Activated naive CD8-positive, alpha-beta T cell treated with anti-CD3 and anti-CD28 coated beads for 36 hours (primary cell): Measurements from ENCODE around the gene TM6SF1. TPM values are rescaled to one million over a fixed set of nuclear protein-coding genes. Genes with fewer than 3 reads are reported as not detected.
A peak's percentile ranks its signal among the peaks of the same experiment; 100 is the strongest.
"Not testable (repeated sequence)": the region's sequence is repeated elsewhere in the genome, so short reads cannot be mapped to it uniquely, and the experiment has no call there.

Experiments
- DNase-seq: peaks from one replicate; pipeline ENCODE4 v3.0.0; 2021
- H3K27ac Mint-ChIP-seq: one replicate; pipeline ENCODE4 v1.8.0; 2022; ENCODE audit warnings: mild to moderate bottlenecking, moderate library complexity, mixed read lengths
- H3K27me3 Mint-ChIP-seq: one replicate; pipeline ENCODE4 v1.8.0; 2022; ENCODE audit warnings: mild to moderate bottlenecking, mixed read lengths
- H3K36me3 Mint-ChIP-seq: one replicate; pipeline ENCODE4 v1.8.0; 2021; ENCODE audit warnings: mild to moderate bottlenecking, mixed read lengths
- H3K4me1 Mint-ChIP-seq: one replicate; pipeline ENCODE4 v1.8.0; 2021; ENCODE audit warnings: mixed read lengths
- H3K4me3 Mint-ChIP-seq: one replicate; pipeline ENCODE4 v1.8.0; 2022; ENCODE audit warnings: mild to moderate bottlenecking, moderate library complexity, mixed read lengths
- H3K9me3 Mint-ChIP-seq: one replicate; pipeline ENCODE4 v1.8.0; 2022; ENCODE audit warnings: mixed read lengths
- total RNA-seq, 2 experiments: library from RNA; stranded (reverse); gene quantifications; one replicate each; pipeline ENCODE4 v1.2.3, GENCODE V29; 2021

TM6SF1 gene
- total RNA-seq, 2 experiments from 2014 or later = 1.6 TPM

DNA sequence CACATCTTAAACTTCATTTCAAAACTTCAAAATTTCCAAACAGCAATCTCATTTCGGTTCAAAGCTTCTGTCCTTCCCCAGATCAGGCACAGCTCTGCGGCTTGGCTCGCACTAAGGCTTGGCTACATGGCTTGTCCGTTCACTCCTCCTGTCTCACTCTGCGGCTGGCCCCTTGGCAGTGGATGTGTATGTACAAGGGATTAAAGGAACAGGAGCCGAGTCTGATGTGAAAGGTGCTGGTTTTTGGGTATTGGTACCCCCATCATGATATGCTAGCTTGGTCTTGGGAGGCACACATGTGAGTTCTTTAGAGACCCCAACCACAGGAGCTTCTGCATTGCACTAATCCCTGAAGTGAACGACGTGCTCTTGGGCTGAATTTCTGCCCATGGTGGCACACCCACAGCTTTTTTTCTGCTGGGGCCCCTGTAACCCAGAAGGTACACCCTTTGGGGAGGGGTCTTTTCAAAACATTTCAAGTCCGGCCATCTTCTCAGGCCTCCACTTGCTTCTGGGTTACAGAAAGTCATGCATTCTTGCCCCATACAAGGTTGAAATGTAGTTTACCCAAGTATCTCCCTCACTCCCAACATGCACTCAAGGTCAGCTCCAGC lies 12.6 kb downstream of the TM6SF1 start:
- no peak for DNase-seq
- no peaks in the 10 kb centered on the region for H3K36me3 Mint-ChIP-seq
- no peak overlapping the region for H3K27ac Mint-ChIP-seq
- no peak overlapping the region for H3K4me3 Mint-ChIP-seq
- no peaks in the 10 kb centered on the region for H3K27me3 Mint-ChIP-seq
- no peaks in the 10 kb centered on the region for H3K4me1 Mint-ChIP-seq
- H3K9me3 Mint-ChIP-seq = no peaks in the 10 kb centered on the region

DNA sequence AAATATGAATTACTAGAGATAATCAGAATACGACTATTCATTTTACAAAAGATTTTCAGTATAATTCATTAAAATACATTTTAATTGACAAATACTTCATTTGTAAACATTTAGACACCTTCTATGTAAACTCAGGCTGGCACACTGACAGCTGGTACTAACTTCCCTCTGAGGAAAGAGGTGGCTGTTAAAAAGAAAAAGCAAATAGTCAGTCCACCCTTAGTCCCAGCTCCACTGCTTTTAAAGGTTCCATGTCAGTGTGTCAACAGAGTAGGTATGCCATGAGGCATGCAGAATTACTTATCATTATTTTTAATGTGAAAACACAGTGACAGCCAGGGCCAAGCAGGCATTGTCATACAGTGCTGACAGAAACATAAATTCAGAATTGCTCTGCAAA lies 16.1 kb downstream of the TM6SF1 start:
- no peak for DNase-seq
- Mint-ChIP-seq H3K4me3 (no peak overlapping the region), H3K9me3 (no peaks in the 10 kb centered on the region), H3K36me3 (no peaks in the 10 kb centered on the region), H3K27me3 (no peaks in the 10 kb centered on the region), H3K27ac (no peak overlapping the region), H3K4me1 (peaks cover 2% of the 10 kb centered on the region)

DNA sequence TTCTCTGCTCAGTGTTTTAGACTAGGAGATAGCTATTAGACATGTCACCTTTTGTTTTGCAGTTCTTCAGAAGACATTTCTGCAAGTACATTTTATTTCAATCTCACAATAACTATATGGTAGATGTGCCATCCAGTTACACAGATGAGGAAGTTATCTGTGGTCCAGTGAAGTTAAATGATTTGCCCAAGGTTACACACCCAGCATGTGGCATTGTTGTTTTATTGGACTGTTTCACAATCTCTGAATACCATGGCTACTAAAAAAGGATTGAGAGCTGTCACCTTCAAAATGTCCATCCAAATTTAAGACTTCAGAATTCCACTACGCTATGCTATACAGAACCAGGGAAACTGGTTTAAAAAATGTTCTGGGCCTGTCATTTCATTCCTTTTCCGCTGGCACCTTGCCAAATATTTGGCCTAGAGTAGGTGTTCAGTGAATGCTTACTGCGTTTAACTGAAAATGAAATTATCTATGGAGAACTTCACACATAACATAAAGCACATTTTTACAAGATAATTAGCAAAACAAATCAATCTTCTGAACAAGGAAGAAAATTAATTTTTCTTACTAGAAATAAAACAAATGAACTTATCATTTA lies 20.2 kb downstream of the TM6SF1 start:
- Mint-ChIP-seq H3K36me3 (no peaks in the 10 kb centered on the region), H3K9me3 (no peaks in the 10 kb centered on the region), H3K4me1 (peaks cover 2% of the 10 kb centered on the region), H3K4me3 (no peak overlapping the region), H3K27ac (no peak overlapping the region), H3K27me3 (no peaks in the 10 kb centered on the region)
- DNase-seq = no peak

GRCh38 chr15:83129791-83130190 lies 22.3 kb downstream of the TM6SF1 start:
- Mint-ChIP-seq H3K9me3 (no peaks in the 10 kb centered on the region), H3K36me3 (no peaks in the 10 kb centered on the region), H3K27me3 (no peaks in the 10 kb centered on the region), H3K4me3 (no peak overlapping the region), H3K4me1 (peaks cover 2% of the 10 kb centered on the region), H3K27ac (no peak overlapping the region)
- DNase-seq = no peak

DNA sequence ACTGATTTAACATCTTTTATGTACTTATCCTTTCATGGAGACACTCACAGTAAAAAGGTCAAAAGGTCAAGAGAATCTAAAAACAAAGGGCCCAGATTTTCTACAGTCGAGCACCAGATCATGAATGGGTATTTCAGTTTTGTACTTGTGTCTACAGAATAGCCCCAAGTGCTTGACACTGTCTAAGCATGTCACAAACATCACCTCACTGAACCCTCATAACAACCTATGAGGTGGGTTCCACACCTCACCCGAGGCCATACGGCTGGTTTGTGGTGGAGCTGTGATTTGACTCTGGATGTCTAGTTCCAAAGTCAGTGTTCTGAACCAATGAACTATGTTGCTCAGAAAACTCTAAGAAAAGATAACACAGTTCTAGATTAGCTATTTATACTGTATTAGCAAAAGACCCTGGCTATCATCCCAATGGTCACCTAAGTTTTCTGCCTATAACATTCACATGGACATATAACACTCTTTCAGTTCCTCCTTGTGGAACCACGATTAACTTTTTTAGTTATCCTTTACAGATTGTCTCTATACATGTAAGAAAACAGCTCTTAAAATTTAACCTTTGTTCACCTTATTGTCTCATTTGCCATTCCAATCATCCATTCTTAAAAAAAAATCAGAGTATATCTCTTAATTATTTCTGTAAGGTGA lies 25.5 kb downstream of the TM6SF1 start:
- no peak overlapping the region for H3K4me3 Mint-ChIP-seq
- no peaks in the 10 kb centered on the region for H3K4me1 Mint-ChIP-seq

DNA sequence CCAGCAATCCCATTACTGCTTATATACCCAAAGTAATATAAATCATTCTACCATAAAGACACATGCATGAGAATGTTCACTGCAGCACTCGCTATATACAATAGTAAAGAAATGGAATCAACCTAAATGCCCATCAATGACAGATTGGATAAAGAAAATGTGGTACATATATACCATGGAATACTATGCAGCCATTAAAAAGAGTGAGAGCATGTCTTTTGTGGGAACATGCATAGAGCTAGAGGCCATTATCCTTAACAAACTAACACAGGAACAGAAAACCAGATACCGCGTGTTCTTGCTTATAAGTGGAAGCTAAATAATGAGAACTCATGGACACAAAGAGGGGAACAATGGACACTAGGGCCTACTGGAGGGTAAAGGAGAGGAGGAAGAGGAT lies 34.7 kb downstream of the TM6SF1 start:
- H3K4me3 Mint-ChIP-seq, H3K27me3 Mint-ChIP-seq, H3K27ac Mint-ChIP-seq, H3K9me3 Mint-ChIP-seq, H3K4me1 Mint-ChIP-seq, DNase-seq, H3K36me3 Mint-ChIP-seq: not testable (repeated sequence)

More for the DNA sequence above, 25.5 kb downstream of the TM6SF1 start:
- no peaks in the 10 kb centered on the region for H3K36me3 Mint-ChIP-seq
- H3K27ac Mint-ChIP-seq = no peak overlapping the region
- no peak for DNase-seq
- H3K27me3 Mint-ChIP-seq = no peaks in the 10 kb centered on the region
- H3K9me3 Mint-ChIP-seq = no peaks in the 10 kb centered on the region

GRCh38 chr15:83144771-83145170 lies 37.3 kb downstream of the TM6SF1 start:
- Mint-ChIP-seq H3K4me3 (no peak overlapping the region), H3K27ac (no peak overlapping the region), H3K9me3 (peaks cover 3% of the 10 kb centered on the region), H3K27me3 (peaks cover 10% of the 10 kb centered on the region), H3K4me1 (no peaks in the 10 kb centered on the region), H3K36me3 (peaks cover 2% of the 10 kb centered on the region)
- no peak for DNase-seq

DNA sequence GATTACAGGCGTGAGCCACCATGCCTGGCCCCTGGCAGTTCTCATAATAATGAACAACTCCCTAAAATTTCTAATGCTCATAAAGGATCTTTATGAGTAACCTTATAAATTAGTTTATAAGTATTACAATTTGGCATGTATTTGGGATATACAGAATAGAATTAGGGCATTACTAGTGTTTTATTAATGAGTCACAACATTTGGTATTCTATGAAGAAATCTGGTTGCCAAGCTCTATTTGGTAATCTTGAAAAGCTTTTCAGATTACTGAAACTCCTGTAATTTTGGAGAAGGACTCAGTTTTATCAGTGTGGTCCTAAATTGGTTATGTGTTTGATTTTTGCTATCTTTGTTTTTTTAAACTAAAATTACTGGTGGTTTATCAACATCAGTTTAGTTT lies 45.8 kb downstream of the TM6SF1 start:
- Mint-ChIP-seq H3K27me3 (peaks cover 3% of the 10 kb centered on the region), H3K27ac (no peak overlapping the region), H3K9me3 (no peaks in the 10 kb centered on the region), H3K4me3 (no peak overlapping the region), H3K4me1 (peaks cover 12% of the 10 kb centered on the region), H3K36me3 (peaks cover 3% of the 10 kb centered on the region)
- no peak for DNase-seq

DNA sequence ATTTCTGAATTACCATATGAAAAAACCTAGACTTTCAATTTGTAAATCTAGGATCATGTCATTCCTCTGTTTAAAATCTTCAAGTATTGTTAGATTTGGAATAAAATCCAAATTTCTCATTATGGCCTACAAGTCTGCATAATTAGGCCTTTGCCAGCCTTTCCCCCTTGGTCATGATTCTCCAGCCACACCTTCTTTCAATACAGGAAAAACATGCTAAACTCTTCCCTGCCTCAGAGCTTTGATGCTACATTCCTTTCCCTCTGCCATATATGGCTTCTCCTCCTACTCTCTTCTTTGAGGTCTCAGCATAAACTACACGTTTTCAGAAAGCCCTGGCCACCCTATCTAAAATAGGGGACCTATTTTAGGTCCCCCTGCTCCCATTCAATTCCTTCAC lies 48.5 kb downstream of the TM6SF1 start:
- peaks cover 15% of the 10 kb centered on the region for H3K4me1 Mint-ChIP-seq
- peaks cover 9% of the 10 kb centered on the region for H3K27me3 Mint-ChIP-seq
- H3K9me3 Mint-ChIP-seq = no peaks in the 10 kb centered on the region
- no peak overlapping the region for H3K27ac Mint-ChIP-seq
- DNase-seq = no peak
- peaks cover 3% of the 10 kb centered on the region for H3K36me3 Mint-ChIP-seq
- no peak overlapping the region for H3K4me3 Mint-ChIP-seq

DNA sequence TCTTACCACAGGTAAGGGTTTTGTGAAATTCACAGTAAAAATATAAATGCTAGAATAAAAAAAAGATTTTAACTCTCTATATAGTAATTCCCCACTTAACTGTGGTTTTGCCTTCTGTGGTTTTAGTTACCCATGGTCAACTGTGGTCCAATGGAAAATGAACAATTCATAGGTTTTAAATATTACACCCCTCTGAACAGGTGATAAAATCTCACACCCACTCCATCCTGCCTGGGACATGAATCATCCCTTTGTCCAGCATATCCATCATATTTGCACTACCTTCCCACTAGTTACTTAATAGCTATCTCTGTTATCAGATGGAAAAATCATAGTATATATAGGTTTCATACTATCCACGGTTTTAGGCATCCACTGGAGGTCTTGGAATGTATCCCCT lies 50.9 kb downstream of the TM6SF1 start:
- peak; percentile 1 for DNase-seq
- peaks cover 4% of the 10 kb centered on the region for H3K36me3 Mint-ChIP-seq
- no peak overlapping the region for H3K27ac Mint-ChIP-seq
- H3K27me3 Mint-ChIP-seq = peaks cover 16% of the 10 kb centered on the region
- peaks cover 21% of the 10 kb centered on the region for H3K4me1 Mint-ChIP-seq
- no peaks in the 10 kb centered on the region for H3K9me3 Mint-ChIP-seq
- no peak overlapping the region for H3K4me3 Mint-ChIP-seq

DNA sequence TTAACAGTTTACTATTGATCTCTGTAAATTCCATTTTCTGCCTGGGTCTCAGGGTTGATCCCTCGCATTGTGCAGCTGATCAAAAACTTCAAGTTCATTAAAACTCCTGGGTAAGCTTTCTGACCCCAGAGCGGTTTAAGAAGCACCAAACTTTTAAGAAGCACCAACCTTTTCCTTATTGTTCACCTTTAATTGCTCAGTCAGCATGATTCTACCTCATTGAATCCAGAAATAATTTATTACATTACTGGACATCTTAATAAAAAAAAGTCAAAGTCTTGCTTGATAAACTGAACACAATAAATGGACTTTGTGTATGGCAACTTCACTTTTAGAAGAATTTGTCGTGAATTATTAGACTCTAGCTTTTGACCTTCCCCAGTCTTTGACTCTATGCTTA lies 53.3 kb downstream of the TM6SF1 start:
- H3K9me3 Mint-ChIP-seq = peaks cover 3% of the 10 kb centered on the region
- peaks cover 19% of the 10 kb centered on the region for H3K27me3 Mint-ChIP-seq
- peaks cover 24% of the 10 kb centered on the region for H3K4me1 Mint-ChIP-seq
- no peak for DNase-seq
- H3K27ac Mint-ChIP-seq = no peak overlapping the region
- no peak overlapping the region for H3K4me3 Mint-ChIP-seq
- peaks cover 6% of the 10 kb centered on the region for H3K36me3 Mint-ChIP-seq

- peaks cover 16% of the 10 kb centered on the region for H3K4me1 Mint-ChIP-seq
These were observed 55.6 kb downstream of the TM6SF1 start for GRCh38 chr15:83163032-83163431.

DNA sequence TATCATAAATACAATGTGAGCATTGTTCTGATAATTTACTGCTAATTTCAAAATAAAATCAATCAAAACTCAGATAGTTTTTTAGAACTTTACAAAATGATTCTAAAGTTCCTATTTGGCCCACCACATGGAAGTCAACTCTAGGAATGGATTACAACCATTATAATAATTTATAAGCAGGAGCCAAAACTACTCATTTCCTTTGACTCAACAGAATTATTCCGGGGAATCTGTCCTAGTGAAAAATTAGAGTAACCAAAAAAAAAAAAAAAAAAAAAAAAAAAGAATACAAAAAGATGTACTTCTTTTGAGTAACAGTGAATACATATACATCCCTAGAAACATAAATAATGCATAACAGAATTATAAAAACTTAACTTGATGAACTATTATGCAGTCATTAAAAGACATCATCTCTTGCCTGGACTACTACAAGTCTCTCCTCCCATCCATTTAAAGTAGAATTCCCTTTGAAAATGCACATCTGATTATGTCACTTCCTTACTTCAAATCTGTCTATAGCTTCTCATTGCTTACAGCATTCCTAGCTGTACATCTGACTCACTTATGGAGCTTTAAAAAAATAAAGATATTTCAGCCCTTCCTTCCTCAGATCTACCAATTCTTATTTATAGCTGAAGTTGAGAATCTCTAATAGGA lies 56.8 kb downstream of the TM6SF1 start:
- no peak overlapping the region for H3K4me3 Mint-ChIP-seq
- H3K4me1 Mint-ChIP-seq = peaks cover 14% of the 10 kb centered on the region
- H3K36me3 Mint-ChIP-seq = peaks cover 7% of the 10 kb centered on the region
- no peak for DNase-seq
- no peak overlapping the region for H3K27ac Mint-ChIP-seq
- H3K27me3 Mint-ChIP-seq = peaks cover 32% of the 10 kb centered on the region
- peaks cover 24% of the 10 kb centered on the region for H3K9me3 Mint-ChIP-seq

More at GRCh38 chr15:83163032-83163431, 55.6 kb downstream of the TM6SF1 start:
- peak overlapping the region; percentile 21 for H3K27ac Mint-ChIP-seq
- H3K27me3 Mint-ChIP-seq = peaks cover 27% of the 10 kb centered on the region
- no peak overlapping the region for H3K4me3 Mint-ChIP-seq
- peaks cover 17% of the 10 kb centered on the region for H3K9me3 Mint-ChIP-seq
- H3K36me3 Mint-ChIP-seq = peaks cover 7% of the 10 kb centered on the region
- DNase-seq = no peak

- DNase-seq = no peak
- Mint-ChIP-seq H3K27me3 (peaks cover 32% of the 10 kb centered on the region), H3K4me1 (peaks cover 14% of the 10 kb centered on the region), H3K27ac (peak overlapping the region; percentile 54), H3K9me3 (peaks cover 24% of the 10 kb centered on the region), H3K4me3 (no peak overlapping the region), H3K36me3 (peaks cover 7% of the 10 kb centered on the region)
These were observed 57.4 kb downstream of the TM6SF1 start for GRCh38 chr15:83164771-83165404.

GRCh38 chr15:83166218-83166617 lies 58.8 kb downstream of the TM6SF1 start:
- DNase-seq = no peak
- Mint-ChIP-seq H3K36me3 (peaks cover 7% of the 10 kb centered on the region), H3K27me3 (peaks cover 27% of the 10 kb centered on the region), H3K9me3 (peaks cover 24% of the 10 kb centered on the region), H3K27ac (no peak overlapping the region), H3K4me3 (no peak overlapping the region), H3K4me1 (peaks cover 14% of the 10 kb centered on the region)
